SH-SY5Y (cell line): ENCODE measurements around the gene RCAN2.

Experiments used
- GATA2 ChIP-seq: IDR thresholded peaks from 2 replicates; pipeline ENCODE4 v1.6.1; 2011; ENCODE audit warnings: mild to moderate bottlenecking, low read depth, low read length
- GATA3 ChIP-seq: IDR thresholded peaks from 2 replicates; pipeline ENCODE4 v1.6.1; 2011; ENCODE audit warnings: low read depth, mild to moderate bottlenecking, low read length, moderate library complexity

GRCh38 chr6:46452312-46452917 lies 38.8 kb downstream of the RCAN2 start:
- TF ChIP-seq GATA3 (no peak), GATA2 (no peak)
